ENCODE measurements around the gene DGKQ.

DNA sequence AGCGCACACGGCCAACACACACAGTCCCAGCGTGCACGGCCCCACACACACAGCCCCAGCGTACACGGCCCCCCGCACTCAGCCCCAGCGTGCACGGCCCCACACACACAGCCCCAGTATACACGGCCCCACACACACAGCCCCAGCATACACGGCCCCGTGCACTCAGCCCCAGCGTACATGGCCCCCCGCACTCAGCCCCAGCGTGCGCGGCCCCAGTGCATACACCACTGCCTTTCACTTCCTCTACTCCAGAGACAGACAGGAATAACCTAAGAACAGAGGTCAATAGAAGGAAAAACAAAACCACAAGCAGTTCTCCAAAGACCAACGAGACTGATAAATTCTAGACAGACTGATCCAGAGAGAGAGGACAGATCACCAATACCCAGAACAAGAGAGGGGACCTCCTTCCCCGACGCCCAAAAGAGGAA, 58.3 kb downstream of the DGKQ start:
- TF ChIP-seq, protein P1, sequence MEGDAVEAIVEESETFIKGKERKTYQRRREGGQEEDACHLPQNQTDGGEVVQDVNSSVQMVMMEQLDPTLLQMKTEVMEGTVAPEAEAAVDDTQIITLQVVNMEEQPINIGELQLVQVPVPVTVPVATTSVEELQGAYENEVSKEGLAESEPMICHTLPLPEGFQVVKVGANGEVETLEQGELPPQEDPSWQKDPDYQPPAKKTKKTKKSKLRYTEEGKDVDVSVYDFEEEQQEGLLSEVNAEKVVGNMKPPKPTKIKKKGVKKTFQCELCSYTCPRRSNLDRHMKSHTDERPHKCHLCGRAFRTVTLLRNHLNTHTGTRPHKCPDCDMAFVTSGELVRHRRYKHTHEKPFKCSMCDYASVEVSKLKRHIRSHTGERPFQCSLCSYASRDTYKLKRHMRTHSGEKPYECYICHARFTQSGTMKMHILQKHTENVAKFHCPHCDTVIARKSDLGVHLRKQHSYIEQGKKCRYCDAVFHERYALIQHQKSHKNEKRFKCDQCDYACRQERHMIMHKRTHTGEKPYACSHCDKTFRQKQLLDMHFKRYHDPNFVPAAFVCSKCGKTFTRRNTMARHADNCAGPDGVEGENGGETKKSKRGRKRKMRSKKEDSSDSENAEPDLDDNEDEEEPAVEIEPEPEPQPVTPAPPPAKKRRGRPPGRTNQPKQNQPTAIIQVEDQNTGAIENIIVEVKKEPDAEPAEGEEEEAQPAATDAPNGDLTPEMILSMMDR (IDR thresholded peaks at IDR 0.05) = no peak
- no peak for TF ChIP-seq POLR2A (IDR thresholded peaks at IDR 0.05)
